Measurements from ENCODE around the gene CCNY.

Gene CCNY

GRCh38 chr10:35463105-35463867 is 127.0 kb downstream of the CCNY start:
- TF ChIP-seq, protein P1, sequence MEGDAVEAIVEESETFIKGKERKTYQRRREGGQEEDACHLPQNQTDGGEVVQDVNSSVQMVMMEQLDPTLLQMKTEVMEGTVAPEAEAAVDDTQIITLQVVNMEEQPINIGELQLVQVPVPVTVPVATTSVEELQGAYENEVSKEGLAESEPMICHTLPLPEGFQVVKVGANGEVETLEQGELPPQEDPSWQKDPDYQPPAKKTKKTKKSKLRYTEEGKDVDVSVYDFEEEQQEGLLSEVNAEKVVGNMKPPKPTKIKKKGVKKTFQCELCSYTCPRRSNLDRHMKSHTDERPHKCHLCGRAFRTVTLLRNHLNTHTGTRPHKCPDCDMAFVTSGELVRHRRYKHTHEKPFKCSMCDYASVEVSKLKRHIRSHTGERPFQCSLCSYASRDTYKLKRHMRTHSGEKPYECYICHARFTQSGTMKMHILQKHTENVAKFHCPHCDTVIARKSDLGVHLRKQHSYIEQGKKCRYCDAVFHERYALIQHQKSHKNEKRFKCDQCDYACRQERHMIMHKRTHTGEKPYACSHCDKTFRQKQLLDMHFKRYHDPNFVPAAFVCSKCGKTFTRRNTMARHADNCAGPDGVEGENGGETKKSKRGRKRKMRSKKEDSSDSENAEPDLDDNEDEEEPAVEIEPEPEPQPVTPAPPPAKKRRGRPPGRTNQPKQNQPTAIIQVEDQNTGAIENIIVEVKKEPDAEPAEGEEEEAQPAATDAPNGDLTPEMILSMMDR (IDR thresholded peaks at IDR 0.05) = no peak

DNA sequence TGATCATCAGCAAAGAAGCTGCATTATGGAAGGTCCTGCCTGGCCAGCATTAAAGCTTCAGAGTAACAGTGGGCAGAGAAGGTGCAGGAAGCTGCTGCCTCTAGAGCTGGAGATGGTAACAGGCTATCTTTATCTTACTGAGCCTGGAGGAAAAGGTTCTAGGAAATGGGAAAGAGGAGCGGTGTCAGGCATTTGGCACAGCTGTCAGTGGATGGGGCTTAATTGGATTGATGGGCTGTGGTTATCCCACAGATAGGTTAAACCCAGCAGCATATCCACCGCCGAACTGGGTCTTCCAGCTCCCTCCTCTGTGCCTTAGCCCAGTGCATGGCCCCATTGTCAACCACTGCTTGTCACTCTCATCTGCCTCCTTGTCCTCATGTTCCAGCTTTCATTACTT is 127.6 kb downstream of the CCNY start:
- TF ChIP-seq, protein P1 (IDR thresholded peaks at IDR 0.05) = no peak

DNA sequence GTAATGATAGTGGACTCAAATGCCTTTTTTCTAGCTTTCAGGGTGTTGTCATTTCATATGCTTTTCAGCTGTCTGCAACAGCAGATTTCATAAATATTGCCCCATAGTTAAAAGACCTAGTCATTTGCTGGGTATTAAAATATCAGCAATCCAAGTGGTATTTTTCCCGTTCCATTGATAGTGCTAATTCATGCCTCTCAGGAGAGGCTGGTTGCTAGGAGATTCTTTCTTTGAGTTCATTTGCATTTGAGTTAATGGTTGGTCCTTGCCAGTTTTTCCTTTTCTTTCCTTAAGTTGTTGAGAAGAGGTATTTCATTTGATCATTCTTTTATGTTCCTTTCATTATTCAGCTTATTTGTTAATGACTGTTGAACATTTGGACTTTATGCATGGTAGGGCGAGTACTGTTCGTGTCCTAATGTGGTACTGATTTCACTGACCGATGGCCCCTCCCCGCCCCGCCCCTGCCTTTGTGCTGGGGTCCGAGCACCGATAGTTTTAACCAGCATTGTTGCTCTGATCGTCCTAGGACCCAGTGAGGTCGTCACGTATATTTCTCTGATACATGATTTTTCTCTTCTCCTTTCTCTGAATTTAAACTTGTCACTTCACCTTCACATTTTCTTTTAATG is 128.6 kb downstream of the CCNY start:
- TF ChIP-seq, protein P1 (IDR thresholded peaks at IDR 0.05) = no peak

GRCh38 chr10:35465673-35466072 is 129.4 kb downstream of the CCNY start:
- TF ChIP-seq, protein P1 (IDR thresholded peaks at IDR 0.05) = no peak

DNA sequence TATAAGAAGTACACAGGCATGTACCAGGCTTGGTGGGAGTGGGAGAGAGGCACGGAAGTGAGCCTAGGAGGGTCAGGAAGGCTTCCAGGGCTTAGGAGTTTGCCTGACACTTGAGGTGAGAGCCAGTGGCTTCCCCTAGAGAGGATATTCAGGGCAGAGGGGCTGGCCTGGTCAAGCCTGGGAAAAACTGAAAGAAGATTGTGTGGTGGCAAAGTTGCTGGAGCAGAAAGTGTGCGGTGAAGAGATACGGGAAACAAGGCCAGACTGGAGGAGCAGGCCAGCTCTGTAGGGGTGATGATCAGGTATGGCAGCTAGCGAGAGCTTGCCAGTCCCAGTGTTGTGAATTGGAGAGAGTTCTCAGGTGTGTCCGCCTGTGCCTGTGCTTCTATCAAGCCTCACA is 129.9 kb downstream of the CCNY start:
- TF ChIP-seq, protein P1 (IDR thresholded peaks at IDR 0.05) = no peak

- TF ChIP-seq, protein P1 (IDR thresholded peaks at IDR 0.05) = no peak
Observed at GRCh38 chr10:35466661-35467060, 130.4 kb downstream of the CCNY start.

DNA sequence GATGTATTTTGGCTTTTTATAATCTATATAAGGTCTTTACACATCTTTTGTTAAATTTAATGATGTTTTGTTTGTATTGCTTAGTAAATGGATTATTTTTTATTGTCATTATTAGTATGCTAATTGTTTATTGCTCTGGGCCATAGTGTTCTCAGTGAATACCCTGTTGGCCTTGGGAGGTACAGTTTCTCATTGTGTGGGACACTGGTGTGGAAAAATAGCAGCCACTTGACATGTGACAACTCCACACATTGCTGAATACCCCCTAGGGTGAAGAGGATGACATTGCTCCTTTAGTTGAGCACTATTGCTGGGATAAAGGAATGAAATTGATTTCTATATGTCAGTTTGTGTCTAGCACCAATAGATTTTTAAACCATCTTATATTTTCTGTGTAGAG is 130.9 kb downstream of the CCNY start:
- TF ChIP-seq, protein P1 (IDR thresholded peaks at IDR 0.05) = no peak

Measured in LNCAP (cell line).